OCI-LY1 (cell line): ENCODE results near the gene ZNF541.

ENCODE experiments used
- CTCF ChIP-seq: fragments of 200-600 bp; sonication (generic), shearing (Covaris generic); IDR thresholded peaks from 2 replicates; pipeline ENCODE4 v1.5.1; 2017; ENCODE audit warnings: mild to moderate bottlenecking, antibody characterized with exemption, low read length, moderate library complexity, mixed read lengths
- EZH2 ChIP-seq: fragments of 200-600 bp; sonication (generic), shearing (Covaris generic); IDR thresholded peaks from 2 replicates; pipeline ENCODE4 v1.8.0; 2017; ENCODE audit warnings: borderline replicate concordance, mixed run types, mild to moderate bottlenecking, antibody characterized with exemption, low read length, moderate library complexity, mixed read lengths

GRCh38 chr19:47614021-47614295 is 41.0 kb upstream of the ZNF541 start:
- TF ChIP-seq EZH2 (no peak), CTCF (no peak)
